Kidney tubule cell (primary cell): ENCODE measurements around the gene UPF1.

Source experiments
- DNase-seq: peaks from one replicate; pipeline ENCODE4 v3.0.0-alpha.2; 2018; ENCODE audit warnings: low spot score

The UPF1 gene

GRCh38 chr19:18831524-18832305 lies at the start of gene UPF1:
UPF1 (plus strand) TSS chr19:18831959; CDS start chr19:18832210, 251 bp downstream.
- peak; percentile 92 for DNase-seq

DNA sequence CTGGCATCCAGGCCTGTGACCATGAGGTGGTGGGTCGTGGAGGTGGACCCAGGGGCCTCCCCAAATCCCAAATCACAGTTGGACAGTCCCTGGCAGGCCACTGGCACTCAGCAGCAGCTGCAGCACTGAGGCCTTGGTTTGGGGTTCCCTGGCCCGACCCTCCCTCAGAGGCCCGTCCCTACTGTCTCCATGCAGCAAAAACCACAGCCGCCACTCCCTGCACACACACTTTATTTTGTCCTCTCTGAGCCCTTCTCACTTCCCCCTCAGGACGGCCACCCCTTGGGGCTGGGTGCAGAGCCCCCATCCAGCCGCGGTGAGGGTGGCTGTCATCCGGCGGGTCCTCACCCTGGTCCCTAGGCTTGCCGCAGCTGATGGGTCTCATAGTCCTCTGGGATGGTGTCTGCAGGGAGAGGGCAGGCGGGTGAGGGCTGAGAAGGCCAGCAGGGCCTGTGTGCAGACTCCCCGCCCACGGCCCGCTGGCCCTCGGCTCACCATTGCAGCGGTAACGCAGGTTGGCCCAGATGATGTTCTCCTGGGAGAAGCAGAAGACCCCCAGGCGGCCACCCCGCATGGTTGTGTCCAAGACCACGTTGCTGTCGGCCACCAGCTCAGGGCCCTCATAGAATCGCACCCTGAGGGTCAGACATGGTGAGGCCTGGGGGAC lies 49.1 kb upstream of the UPF1 start:
- DNase-seq = no peak

- no peak for DNase-seq
Measured at GRCh38 chr19:18783958-18784785, 47.6 kb upstream of the UPF1 start.

DNA sequence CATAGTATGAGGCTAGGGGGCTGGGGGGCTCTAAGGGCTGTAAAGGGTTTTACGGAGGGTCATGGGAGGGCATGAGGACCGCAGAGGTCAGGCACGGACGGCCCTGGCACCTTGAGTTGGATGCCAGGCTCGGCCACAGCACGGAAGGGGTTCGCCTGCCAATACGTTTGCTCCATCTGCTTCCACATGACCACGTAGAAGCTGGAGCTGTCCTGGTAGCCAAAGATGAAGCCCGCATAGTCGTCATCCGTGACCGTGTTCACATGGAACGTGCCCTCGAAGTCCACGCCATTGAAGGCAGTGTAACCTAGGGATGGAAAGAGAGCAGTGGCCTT lies 47.0 kb upstream of the UPF1 start:
- DNase-seq = no peak

DNA sequence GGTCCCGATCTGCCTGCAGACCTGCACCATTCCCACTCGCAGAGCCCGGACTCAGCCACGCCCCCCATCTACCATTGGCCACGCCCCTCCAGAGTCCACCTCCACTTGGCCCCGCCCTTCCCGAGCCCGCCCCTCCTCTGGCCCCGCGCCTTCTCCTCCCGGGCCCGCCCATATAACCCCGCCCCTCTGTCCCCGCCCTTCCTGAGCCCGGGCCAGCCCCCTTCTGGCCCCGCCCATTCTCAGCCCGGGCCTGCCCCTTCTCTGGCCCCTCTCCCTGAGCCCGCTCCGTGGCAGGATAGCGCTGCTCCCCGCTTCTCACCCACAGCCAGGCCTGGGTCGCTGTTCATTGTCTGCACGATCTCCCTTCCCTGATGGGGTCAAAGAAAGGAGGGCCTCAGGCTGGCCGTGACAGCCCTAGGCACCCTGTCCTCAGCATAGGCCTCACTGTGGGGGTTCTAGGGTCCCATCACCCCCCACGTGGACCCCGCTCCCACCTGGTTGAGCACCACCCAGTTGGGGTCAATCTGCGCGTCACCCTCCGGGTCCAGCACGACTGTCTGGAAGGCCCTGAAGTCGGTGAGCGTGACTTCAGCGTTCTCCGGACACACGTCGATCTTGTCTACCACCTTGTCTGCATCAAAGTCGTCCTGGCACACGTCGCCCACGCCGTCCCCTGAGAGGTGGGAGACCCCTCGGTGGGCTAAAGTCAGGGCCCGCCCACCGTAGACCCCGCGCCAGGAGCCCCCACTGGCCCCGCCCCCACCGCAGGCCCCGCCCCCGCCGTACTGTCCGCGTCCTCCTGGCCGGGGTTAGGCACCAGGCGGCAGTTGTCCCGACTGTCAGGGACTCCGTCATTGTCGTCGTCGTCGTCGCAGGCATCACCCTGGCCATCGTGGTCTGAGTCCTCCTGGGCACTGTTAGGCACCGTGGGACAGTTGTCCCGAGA lies 46.3 kb upstream of the UPF1 start:
- DNase-seq = peak; percentile 48

- DNase-seq = no peak
Measured at GRCh38 chr19:18788529-18789421, 43.0 kb upstream of the UPF1 start.

GRCh38 chr19:18789422-18789869 lies 42.3 kb upstream of the UPF1 start:
- DNase-seq = no peak

GRCh38 chr19:18789883-18790565 lies 41.7 kb upstream of the UPF1 start:
- no peak for DNase-seq

DNA sequence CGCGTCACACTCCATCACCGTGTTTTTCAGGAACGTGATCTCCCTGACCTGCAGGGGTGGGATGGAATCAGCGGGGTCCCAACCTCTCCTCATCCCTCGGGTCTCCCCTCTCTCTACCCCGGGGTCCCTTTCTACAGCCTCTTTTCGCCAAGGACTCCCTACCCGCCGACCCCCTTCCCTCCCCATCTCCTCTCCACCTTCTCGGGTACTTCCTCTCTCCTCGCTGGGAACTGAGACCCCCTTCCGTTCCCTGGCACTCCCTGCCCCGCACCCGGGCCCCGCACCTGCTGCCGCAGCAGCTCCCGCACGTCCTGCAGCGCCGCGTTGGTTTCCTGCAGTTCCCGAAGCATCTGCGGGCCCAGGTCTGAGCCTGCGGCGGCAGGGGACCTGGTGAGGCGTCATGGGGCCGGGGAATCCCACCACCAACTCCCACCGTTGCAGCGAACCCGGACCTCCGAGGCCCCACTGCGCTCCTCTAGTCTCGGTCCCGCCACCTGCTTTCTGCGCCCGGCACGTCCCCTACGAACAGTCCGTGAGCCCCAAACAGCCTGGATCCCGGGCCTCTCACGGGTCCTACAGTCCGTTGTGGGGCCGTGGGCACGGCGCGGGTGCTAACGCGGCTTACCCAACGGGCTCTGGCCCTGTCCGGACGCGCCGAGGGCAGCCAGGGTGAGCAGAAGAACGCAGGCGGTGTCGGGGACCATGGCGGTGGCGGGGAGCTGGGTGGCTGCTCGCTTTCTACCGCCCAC lies 41.0 kb upstream of the UPF1 start, which contains the start of gene COMP:
COMP (minus strand) TSS at position 740 of the 749 bp plus-strand sequence; CDS start at position 704, 36 bp downstream.
- no peak for DNase-seq

- no peak for DNase-seq
Measured at GRCh38 chr19:18791315-18791678, 40.5 kb upstream of the UPF1 start.

DNA sequence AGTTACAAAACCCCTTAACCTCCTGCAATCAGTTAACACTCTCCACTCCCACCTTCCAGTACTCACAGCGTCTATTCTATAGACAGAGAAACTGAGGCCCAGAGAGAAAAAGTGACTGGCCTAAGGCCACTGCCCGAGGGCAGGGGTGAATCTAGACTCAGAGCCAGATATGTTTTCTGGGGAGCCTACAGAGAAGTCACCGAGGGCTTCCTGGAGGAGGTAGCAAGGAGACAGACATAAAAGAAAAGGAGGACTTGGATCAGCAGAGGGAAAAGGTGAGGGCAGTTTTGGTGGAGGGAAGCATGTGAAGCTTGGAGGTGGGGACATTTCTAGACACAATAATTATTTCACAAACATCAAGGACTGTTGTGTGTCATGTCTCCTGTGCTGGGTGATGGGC lies 39.1 kb upstream of the UPF1 start:
- no peak for DNase-seq

DNA sequence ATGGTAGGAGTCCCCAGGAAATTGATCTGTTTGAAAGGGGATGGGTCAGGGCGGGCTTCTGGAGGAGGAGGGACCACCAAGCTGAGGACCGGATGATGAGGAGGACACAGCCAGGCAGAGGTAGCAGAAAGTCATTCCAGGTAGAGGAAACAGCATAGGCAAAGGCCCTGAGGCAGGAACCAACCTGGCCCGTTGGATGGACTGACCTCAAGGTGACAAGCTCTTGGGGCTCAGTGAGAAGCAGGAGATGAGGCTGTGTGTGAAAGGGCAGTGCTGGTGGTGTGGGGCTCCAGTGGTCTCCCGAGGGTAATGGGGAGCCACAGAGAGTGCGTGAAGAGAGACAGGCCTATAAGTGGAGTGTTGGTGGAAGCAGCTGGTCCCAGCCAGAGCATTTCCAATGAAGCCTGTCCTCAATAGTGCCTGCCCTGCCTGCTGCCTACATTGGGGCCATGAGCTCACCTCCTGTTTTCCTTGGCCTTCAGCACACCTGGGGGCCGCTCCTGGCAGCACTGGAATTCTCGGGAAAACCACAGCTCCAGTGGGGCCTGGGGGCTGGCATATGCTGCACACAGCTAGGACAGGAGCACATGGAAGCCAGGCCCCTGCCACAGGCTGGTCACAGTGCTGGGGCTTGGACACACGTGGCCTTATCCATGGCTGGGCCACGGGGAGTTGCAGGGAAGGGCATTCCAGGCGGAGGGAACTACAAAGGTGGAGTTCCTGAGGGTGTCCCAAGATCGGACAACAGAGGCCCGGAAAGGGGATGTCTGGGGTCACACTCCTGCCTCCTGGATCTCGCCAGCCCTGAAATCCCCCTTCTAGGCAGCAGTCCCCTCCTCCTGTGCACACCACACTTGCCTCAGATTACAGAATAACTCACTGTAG lies 38.4 kb upstream of the UPF1 start:
- DNase-seq = no peak

DNA sequence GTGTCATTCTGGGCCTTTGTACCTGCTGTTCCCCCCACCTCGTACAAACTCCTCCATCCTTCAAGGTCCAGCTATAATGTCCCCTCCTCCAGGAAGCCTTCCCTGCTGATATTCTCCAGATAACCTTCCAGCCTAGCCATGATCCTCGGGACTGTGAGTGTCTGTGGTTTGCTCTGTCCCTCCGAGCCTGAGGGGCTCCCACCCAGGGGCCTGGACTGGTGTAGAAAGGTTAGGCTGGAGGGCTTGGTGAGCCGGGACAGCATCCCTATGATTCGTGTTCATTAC lies 37.8 kb upstream of the UPF1 start:
- DNase-seq = no peak

GRCh38 chr19:18794692-18795091 lies 37.1 kb upstream of the UPF1 start:
- DNase-seq = no peak

DNA sequence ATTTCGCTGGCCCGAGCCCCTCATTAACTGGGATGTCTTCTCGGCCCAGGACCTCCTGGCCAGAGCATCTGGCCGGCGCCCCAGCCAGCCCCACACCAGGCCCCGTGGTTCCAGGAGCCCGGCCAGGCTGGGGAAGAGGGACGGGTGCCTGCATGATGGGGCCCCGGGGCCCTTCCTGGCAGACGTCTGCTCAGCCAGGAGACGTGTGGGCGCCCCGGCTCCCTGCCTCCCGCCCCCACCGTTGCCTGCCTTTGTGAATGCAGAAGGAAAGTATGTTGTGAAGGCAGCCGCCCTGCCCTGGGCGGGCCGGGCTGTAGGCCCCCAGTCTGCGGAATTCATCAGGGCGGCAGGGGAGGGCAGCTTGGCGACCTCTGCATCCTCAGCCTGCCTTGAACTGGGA lies 36.2 kb upstream of the UPF1 start:
- DNase-seq = no peak

DNA sequence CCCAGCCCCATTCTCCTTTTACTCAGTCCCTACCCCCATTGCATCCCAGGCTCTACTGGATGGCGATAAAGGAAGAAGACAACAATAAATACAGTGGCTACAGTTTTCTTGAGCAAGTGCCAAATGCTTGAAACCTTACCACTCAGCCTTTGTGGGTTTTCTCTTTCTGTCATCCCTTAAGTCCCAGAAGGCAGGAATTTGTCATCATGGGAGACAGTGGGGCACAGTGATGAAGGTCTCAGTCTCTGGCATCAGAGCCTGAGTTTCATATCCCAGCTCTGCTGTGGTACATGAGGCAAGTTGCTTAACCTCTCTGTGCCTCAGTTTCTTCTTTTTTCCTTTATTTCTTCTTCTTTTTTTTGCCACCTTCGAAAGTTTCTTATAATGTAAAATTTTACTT lies 35.5 kb upstream of the UPF1 start:
- peak; percentile 9 for DNase-seq

GRCh38 chr19:18798384-18799352 lies 33.1 kb upstream of the UPF1 start:
- no peak for DNase-seq
